Islet of Langerhans (tissue), 1 donor: Measurements from ENCODE around the gene DNAL1.

Source experiments
- FAIRE-seq: peaks from one replicate; lab custom pipeline; 2011; peaks lifted over from hg19 to GRCh38; lab: Jason Lieb, UNC

Gene DNAL1

GRCh38 chr14:73744874-73745529, 100.2 kb downstream of the DNAL1 start:
- FAIRE-seq = no peak

- FAIRE-seq = no peak
Measured at GRCh38 chr14:73745571-73746519, 101.1 kb downstream of the DNAL1 start.

GRCh38 chr14:73746520-73747378, 102.0 kb downstream of the DNAL1 start:
- no peak for FAIRE-seq

GRCh38 chr14:73747379-73748211, 102.8 kb downstream of the DNAL1 start:
- FAIRE-seq = no peak

- FAIRE-seq = no peak
Measured at GRCh38 chr14:73748858-73749357, 104.1 kb downstream of the DNAL1 start.

- FAIRE-seq = no peak
Measured at GRCh38 chr14:73749706-73750530, 105.1 kb downstream of the DNAL1 start.

GRCh38 chr14:73750531-73750901, 105.7 kb downstream of the DNAL1 start:
- no peak for FAIRE-seq

GRCh38 chr14:73751157-73751691, 106.4 kb downstream of the DNAL1 start:
- FAIRE-seq = no peak

- no peak for FAIRE-seq
Measured at GRCh38 chr14:73752297-73752992, 107.7 kb downstream of the DNAL1 start.
